H1 (cell line): ENCODE measurements around the gene NTN1. TPM values are rescaled to one million over a fixed set of nuclear protein-coding genes. Genes with fewer than 3 reads are reported as not detected.

ENCODE experiments used
- CTCF ChIA-PET: fragments of 300-600 bp; sonication (Branson Sonifier 250); formaldehyde crosslinking; loops from one replicate; lab custom pipeline; 2021; ENCODE audit not compliant: partially characterized antibody; lab: Charles Lee
- POLR2A ChIA-PET: fragments of 300-600 bp; sonication (Branson Sonifier 250); formaldehyde crosslinking; loops from one replicate; lab custom pipeline; 2021; ENCODE audit warnings: inconsistent platforms; ENCODE audit not compliant: partially characterized antibody; lab: Charles Lee
- DNase-seq, 2 experiments: peaks; one replicate each; pipeline versions ENCODE4 v3.0.0 to v3.0.0-alpha.2; 2010 to 2022; ENCODE audit warnings: low spot score in 2 of 2, low read depth in 1 of 2, mixed read lengths in 1 of 2
- FAIRE-seq: peaks from 2 replicates; lab custom pipeline; 2011; peaks lifted over from hg19 to GRCh38; lab: Jason Lieb, UNC
- H2AFZ ChIP-seq: 2 replicates; pipeline ENCODE4 v1.8.1; 2012; ENCODE audit warnings: low read length, inconsistent platforms
- H2AK5ac ChIP-seq: 2 replicates; pipeline ENCODE4 v1.6.1; 2013; ENCODE audit warnings: low read depth, low read length
- H2BK120ac ChIP-seq: replicated peaks from 2 replicates; pipeline ENCODE3; 2013; ENCODE audit warnings: low read depth, low read length, inconsistent platforms
- H2BK12ac ChIP-seq: 2 replicates; pipeline ENCODE4 v1.6.1; 2013; ENCODE audit warnings: low read depth, low read length
- H2BK15ac ChIP-seq: 2 replicates; pipeline ENCODE4 v1.6.1; 2013; ENCODE audit warnings: low read length
- H2BK20ac ChIP-seq: 2 replicates; pipeline ENCODE4 v1.6.1; 2013; ENCODE audit warnings: low read length
- H2BK5ac ChIP-seq: 2 replicates; pipeline ENCODE4 v1.6.1; 2013; ENCODE audit warnings: low read depth, low read length
- H3K14ac ChIP-seq: 2 replicates; pipeline ENCODE4 v1.6.1; 2013; ENCODE audit warnings: inconsistent platforms; ENCODE audit not compliant: insufficient read length
- H3K18ac ChIP-seq: 2 replicates; pipeline ENCODE4 v1.6.1; 2013; ENCODE audit warnings: low read length; ENCODE audit errors: extremely low read depth
- H3K23ac ChIP-seq: 2 replicates; pipeline ENCODE4 v1.6.1; 2013; ENCODE audit warnings: inconsistent platforms; ENCODE audit not compliant: insufficient read length
- H3K23me2 ChIP-seq: 2 replicates; pipeline ENCODE4 v1.6.1; 2013; ENCODE audit warnings: low read depth, low read length
- H3K27ac ChIP-seq: 2 replicates; pipeline ENCODE4 v1.6.1; 2011; ENCODE audit warnings: low read depth, low read length, inconsistent platforms
- H3K27me3 ChIP-seq, 4 experiments: replicated peaks in 1 of 4; 1 replicate in 1 of 4; 2 replicates in 3 of 4; pipeline versions ENCODE4 v1.6.1 to v1.8.1; 2011 to 2013; ENCODE audit warnings: low read length in 3 of 4, mild to moderate bottlenecking in 3 of 4, inconsistent platforms in 2 of 4, mixed read lengths in 2 of 4, moderate library complexity in 1 of 4; ENCODE audit not compliant: control insufficient read depth in 3 of 4, insufficient read depth in 3 of 4; ENCODE audit errors: extremely low read depth in 1 of 4
- H3K36me3 ChIP-seq, 4 experiments: 2 replicates each; pipeline versions ENCODE4 v1.6.1 to v1.8.1; 2011 to 2013; ENCODE audit warnings: mild to moderate bottlenecking in 4 of 4, low read length in 3 of 4, moderate library complexity in 2 of 4, control low read depth in 1 of 4, inconsistent platforms in 1 of 4; ENCODE audit not compliant: insufficient read depth in 4 of 4, control insufficient read depth in 2 of 4
- H3K4ac ChIP-seq: replicated peaks from 2 replicates; pipeline ENCODE3; 2013; ENCODE audit warnings: low read length, low read depth, mixed read lengths, inconsistent platforms; ENCODE audit not compliant: insufficient read length
- H3K4me1 ChIP-seq, 4 experiments: replicated peaks in 1 of 4; 1 replicate in 1 of 4; 2 replicates in 3 of 4; pipeline versions ENCODE4 v1.6.1 to v1.8.1; 2011 to 2013; ENCODE audit warnings: low read length in 3 of 4, inconsistent platforms in 2 of 4, mixed read lengths in 1 of 4; ENCODE audit not compliant: insufficient read depth in 4 of 4, control insufficient read depth in 3 of 4
- H3K4me2 ChIP-seq, 2 experiments: 2 replicates each; pipeline versions ENCODE4 v1.6.1 to v1.8.1; 2011 to 2013; ENCODE audit warnings: low read depth in 2 of 2, low read length in 2 of 2, control low read depth in 1 of 2, inconsistent platforms in 1 of 2, mild to moderate bottlenecking in 1 of 2; ENCODE audit not compliant: insufficient read depth in 1 of 2
- H3K4me3 ChIP-seq, 4 experiments: fragments of 200-600, 300-600 bp in 1 of 4; sonication (generic), shearing (Covaris generic), sonication (Bioruptor Twin) in 1 of 4; 2 replicates each; pipeline versions ENCODE4 v1.5.1 to v1.8.1; 2011 to 2016; ENCODE audit warnings: low read length in 4 of 4, low read depth in 3 of 4, control low read depth in 2 of 4, inconsistent platforms in 2 of 4, mild to moderate bottlenecking in 2 of 4, mixed read lengths in 1 of 4, moderate library complexity in 1 of 4; ENCODE audit not compliant: insufficient read depth in 2 of 4; ENCODE audit errors: extremely low read depth in 1 of 4
- H3K56ac ChIP-seq: replicated peaks from 2 replicates; pipeline ENCODE3; 2013; ENCODE audit warnings: low read depth, mild to moderate bottlenecking, mixed read lengths, low read length, inconsistent platforms; ENCODE audit not compliant: insufficient read length
- H3K79me1 ChIP-seq: 2 replicates; pipeline ENCODE4 v1.6.1; 2013; ENCODE audit warnings: low read depth, low read length, control low read depth
- H3K79me2 ChIP-seq, 2 experiments: 2 replicates each; pipeline versions ENCODE4 v1.6.1 to v1.8.1; 2012 to 2013; ENCODE audit warnings: low read length in 2 of 2, mild to moderate bottlenecking in 2 of 2, inconsistent platforms in 1 of 2; ENCODE audit not compliant: insufficient read depth in 2 of 2, control insufficient read depth in 1 of 2
- H3K9ac ChIP-seq, 4 experiments: replicated peaks in 1 of 4; 1 replicate in 1 of 4; 2 replicates in 3 of 4; pipeline versions ENCODE4 v1.6.1 to v1.8.1; 2011 to 2013; ENCODE audit warnings: low read depth in 3 of 4, low read length in 3 of 4, control low read depth in 2 of 4, mild to moderate bottlenecking in 2 of 4, moderate library complexity in 2 of 4, inconsistent platforms in 1 of 4; ENCODE audit errors: extremely low read depth in 1 of 4
- H3K9me3 ChIP-seq, 2 experiments: 2 replicates each; pipeline versions ENCODE4 v1.6.1 to v1.8.1; 2012 to 2013; ENCODE audit warnings: mild to moderate bottlenecking in 2 of 2, moderate library complexity in 2 of 2, control low read depth in 1 of 2, inconsistent platforms in 1 of 2, low read depth in 1 of 2, low read length in 1 of 2, mixed read lengths in 1 of 2; ENCODE audit not compliant: insufficient read depth in 2 of 2
- H4K20me1 ChIP-seq, 2 experiments: replicated peaks in 1 of 2; 2 replicates each; pipeline versions ENCODE3 to v1.8.1; 2011 to 2013; ENCODE audit warnings: inconsistent platforms in 2 of 2, low read length in 2 of 2, mild to moderate bottlenecking in 1 of 2; ENCODE audit not compliant: insufficient read depth in 2 of 2, control insufficient read depth in 1 of 2
- H4K5ac ChIP-seq: 2 replicates; pipeline ENCODE4 v1.6.1; 2013; ENCODE audit warnings: low read length, low read depth, mixed read lengths, inconsistent platforms; ENCODE audit not compliant: insufficient read length
- H4K8ac ChIP-seq: 2 replicates; pipeline ENCODE4 v1.8.0; 2013; ENCODE audit warnings: mild to moderate bottlenecking, moderate library complexity, low read length, inconsistent platforms; ENCODE audit not compliant: insufficient read depth; ENCODE audit errors: extremely low read depth
- H4K91ac ChIP-seq: replicated peaks from 2 replicates; pipeline ENCODE3; 2013; ENCODE audit warnings: low read length, mixed read lengths, inconsistent platforms; ENCODE audit not compliant: insufficient read length
- KDM1A ChIP-seq: fragments of 200-600, 300-600 bp; sonication (generic); IDR thresholded peaks from 2 replicates; pipeline ENCODE4 v1.7.1; 2016; ENCODE audit warnings: mild to moderate bottlenecking, low read length, borderline replicate concordance
- WGBS, 2 experiments: shearing (Covaris generic) in 1 of 2; methylation state at CpG; one replicate each; pipeline versions ENCODE4 v1.1.6 to v1.1.7; 2013 to 2015; ENCODE audit warnings: low lambda C conversion rate in 2 of 2, mixed read lengths in 2 of 2, inconsistent platforms in 1 of 2, low coverage in 1 of 2, missing lambda C conversion rate in 1 of 2; ENCODE audit not compliant: insufficient replicate concordance in 2 of 2, insufficient coverage in 1 of 2, insufficient read length in 1 of 2; ENCODE audit errors: extremely low coverage in 1 of 2, missing lambda C conversion rate in 1 of 2; 5-methylcytosine and 5-hydroxymethylcytosine counted together
- polyA plus RNA-seq, 7 experiments: library from polyadenylated mRNA; depleted of rRNA in 3 of 7; stranded (reverse) in 5 of 7; unstranded in 2 of 7; fragments of >200 nt in 5 of 7; fragments of 200-250 nt in 2 of 7; gene quantifications; 1 replicate in 5 of 7; 2 replicates in 1 of 7; 4 replicates in 1 of 7; pipeline versions ENCODE4 v1.2.1 to v1.2.3, GENCODE V29; 2011 to 2013; ENCODE audit warnings: missing spikeins in 2 of 7, mixed read lengths in 2 of 7
- total RNA-seq: library from RNA; stranded (reverse); fragmentation: NEBNext Ultra II Directional; extraction: Animal tissue kit (Norgen Biotek cat#: 25700); gene quantifications from 2 replicates; pipeline ENCODE4 v1.2.1, GENCODE V29; 2021

Gene NTN1
- total and polyA plus RNA-seq, 2 of the 8 experiments (the other 6 are each of a cell fraction or from before 2014, with no cell fraction given): 2.0 to 2.3 TPM

- H3K36me3 ChIP-seq: no peaks in the 10 kb centered on the region
- no peak overlapping the region for H3K56ac ChIP-seq
- H4K5ac ChIP-seq: no peak overlapping the region
- ChIA-PET CTCF (interaction anchor here (0.6 to 1.5 kb wide), 4 partner anchors 12 to 248 kb away, joined by 3 to 7 read pairs (median 4); no protein-coding TSS in a partner anchor), POLR2A (interaction anchor here (0.7 kb wide), 1 partner anchor 114 kb away, joined by 3 read pairs; no protein-coding TSS in a partner anchor)
- WGBS, 2 experiments: 80% methylated on average over 14 of the region's 14 CpGs; no CpG with 5 or more reads in 1 of the 2 experiments
- H2BK12ac ChIP-seq: no peak overlapping the region
- H2BK5ac ChIP-seq: no peak overlapping the region
- peak overlapping the region; percentile 24; the same call in 1 of the 2 replicates for H2AK5ac ChIP-seq
- no peaks in the 10 kb centered on the region for H3K4me1 ChIP-seq
- TF ChIP-seq KDM1A: no peak
- FAIRE-seq (no peak), DNase-seq (no peak)
- no peaks in the 10 kb centered on the region for H3K79me2 ChIP-seq
- no peak overlapping the region for H2BK120ac ChIP-seq
- H3K79me1 ChIP-seq: no peaks in the 10 kb centered on the region
- H4K8ac ChIP-seq: no peak overlapping the region
- H3K27ac ChIP-seq: no peak overlapping the region
- no peak overlapping the region for H2AFZ ChIP-seq
- no peaks in the 10 kb centered on the region for H3K9me3 ChIP-seq
- H3K4ac ChIP-seq: no peak overlapping the region
- no peak overlapping the region for H4K91ac ChIP-seq
- H3K9ac ChIP-seq: no peak overlapping the region
- no peak overlapping the region for H3K14ac ChIP-seq
- no peak overlapping the region for H3K4me3 ChIP-seq
- no peaks in the 10 kb centered on the region for H4K20me1 ChIP-seq
- H2BK20ac ChIP-seq: no peak overlapping the region
- H3K4me2 ChIP-seq: no peak overlapping the region
- 0 out of 2 replicates have a peak overlapping the region, but pooled peaks have one; percentile 29 for H2BK15ac ChIP-seq
- H3K18ac ChIP-seq: no peak overlapping the region
- no peaks in the 10 kb centered on the region for H3K23me2 ChIP-seq
- no peaks in the 10 kb centered on the region for H3K27me3 ChIP-seq
- no peak overlapping the region for H3K23ac ChIP-seq
Observed at GRCh38 chr17:9132944-9133610, 111.8 kb downstream of the NTN1 start.
